ENCODE measurements around the gene CIBAR2.

CIBAR2 gene

DNA sequence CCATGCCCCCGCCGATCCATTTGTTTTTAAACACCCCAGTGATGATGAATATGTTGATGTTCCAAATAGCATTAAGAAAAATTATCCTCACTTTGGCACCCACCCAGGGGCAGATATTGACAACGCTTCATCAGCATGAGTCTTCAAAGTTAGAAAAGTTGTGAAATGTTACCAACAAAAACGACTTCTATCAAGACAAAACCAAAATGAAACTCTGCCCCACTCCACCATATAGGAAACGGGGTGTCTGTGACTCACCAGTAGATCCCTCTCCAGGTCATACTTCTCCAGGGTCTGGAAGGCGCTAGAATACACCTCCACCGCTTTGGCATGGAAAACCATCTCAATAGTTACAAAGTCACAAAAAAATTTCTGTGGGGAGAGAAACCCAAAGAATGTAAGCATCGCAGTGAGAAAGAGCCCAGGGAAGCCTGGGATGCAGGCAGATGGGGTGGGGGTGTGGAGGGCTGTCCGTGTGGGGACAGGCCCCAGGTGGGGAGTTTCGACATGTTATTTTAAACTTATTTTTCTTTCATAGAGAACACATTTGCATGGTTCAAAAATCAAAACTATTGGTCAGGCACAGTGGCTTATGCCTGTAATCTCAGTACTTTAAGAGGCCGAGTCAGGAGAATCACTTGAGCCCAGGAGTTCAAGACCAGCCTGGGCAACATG, 10.2 kb downstream of the CIBAR2 start:
- no peak for DNase-seq

- no peak for DNase-seq
These were observed 12.0 kb downstream of the CIBAR2 start for GRCh38 chr16:85100265-85100664.

DNA sequence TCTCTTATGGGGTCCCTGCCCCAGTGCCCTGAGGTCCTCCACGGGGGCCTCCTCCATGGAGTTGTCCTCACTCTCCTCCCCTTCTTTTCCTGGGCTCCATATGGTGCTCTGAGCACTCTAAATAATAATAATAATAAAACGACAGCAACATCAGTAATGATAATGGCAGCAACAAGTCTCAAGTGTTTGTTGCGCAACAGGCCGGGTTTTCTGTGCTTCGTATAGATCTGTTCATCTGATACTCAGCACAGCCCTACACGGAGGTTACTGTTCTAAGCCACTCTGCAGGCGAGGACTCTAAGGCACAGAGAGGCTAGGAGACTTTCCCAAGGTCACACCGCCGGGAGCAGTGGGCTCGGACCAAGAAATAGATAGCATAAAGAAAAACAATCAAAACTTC, 13.7 kb downstream of the CIBAR2 start:
- DNase-seq, result no peak

- no peak for DNase-seq
These were observed 15.4 kb downstream of the CIBAR2 start for GRCh38 chr16:85096921-85097320.

- DNase-seq, result no peak
These were observed 17.5 kb downstream of the CIBAR2 start for GRCh38 chr16:85094812-85095211.

- DNase-seq, result no peak
These were observed 18.0 kb downstream of the CIBAR2 start for GRCh38 chr16:85094176-85094805.

- no peak for DNase-seq
These were observed 18.6 kb downstream of the CIBAR2 start for GRCh38 chr16:85093705-85094104.

DNA sequence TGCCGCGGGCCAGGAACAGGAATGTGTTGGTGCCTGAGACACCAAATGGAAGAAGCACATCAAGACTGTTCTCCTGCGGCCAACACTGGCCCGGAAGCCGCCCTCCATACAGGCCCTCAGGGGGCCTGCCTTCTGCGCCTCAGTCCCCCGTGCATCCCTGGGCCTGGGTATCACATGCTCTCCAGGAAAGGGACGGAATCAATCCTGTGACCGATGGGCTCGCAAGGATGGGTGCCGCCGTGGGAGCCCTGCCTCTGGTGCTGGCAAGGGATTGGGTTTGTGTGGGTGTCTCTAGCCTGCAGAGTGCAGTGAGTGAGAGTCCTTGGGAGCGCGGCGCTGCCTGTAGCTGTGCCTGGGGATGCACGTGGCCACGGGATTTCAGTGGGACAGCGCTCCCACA, 19.4 kb downstream of the CIBAR2 start:
- DNase-seq, result no peak

DNA sequence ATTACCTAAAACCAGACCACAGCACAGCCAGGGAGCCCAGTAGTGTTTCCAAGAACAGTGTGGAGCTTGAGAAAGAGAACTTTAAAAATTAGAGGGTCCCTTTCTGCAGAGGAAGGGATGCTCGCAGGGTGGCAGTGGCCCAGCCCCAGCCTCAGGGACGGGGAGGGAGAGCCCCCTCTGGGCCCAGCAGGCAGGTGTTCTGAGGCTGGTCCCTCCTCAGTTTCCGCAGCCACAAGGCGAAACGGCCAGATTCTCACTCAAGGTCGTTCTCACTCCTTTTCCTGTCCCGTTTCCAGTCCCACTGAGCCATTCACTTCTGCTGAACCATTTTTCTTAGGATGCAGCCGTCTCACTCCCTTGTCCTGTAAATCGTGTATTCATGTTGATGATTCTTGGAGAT, 20.0 kb downstream of the CIBAR2 start:
- no peak for DNase-seq

- DNase-seq, result no peak
These were observed 20.8 kb downstream of the CIBAR2 start for GRCh38 chr16:85091522-85091910.

DNA sequence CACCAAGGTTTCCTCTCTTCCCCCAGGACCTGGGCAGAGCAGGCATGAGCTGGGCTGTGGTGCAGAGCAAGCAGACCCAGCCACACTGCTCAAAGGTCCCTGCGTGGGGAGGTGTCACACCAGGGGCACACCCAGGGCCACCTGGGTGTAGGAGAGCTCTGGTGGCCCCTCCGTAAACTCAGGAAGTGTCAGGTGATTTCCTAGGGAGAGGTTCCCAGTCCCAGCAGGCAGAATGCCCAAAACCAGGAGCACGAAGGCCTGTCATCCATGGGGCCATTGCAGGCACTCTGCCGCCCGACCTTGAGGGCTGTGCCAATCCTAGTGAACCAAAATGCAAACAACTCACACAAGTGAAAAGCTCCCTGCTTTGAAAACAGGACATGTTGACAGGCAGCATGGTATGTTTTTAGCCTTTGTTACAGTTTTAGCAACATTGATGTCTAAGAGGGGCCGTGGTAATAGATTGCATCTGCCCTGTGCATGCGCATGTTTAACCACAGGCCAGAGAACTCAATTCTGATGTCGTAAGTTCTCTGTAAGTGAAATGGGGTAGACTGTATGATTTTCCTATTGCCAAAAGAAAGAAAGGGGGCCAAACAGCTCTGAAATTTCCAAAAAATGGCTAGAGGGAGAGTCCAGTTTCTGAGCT, 21.3 kb downstream of the CIBAR2 start:
- no peak for DNase-seq

DNA sequence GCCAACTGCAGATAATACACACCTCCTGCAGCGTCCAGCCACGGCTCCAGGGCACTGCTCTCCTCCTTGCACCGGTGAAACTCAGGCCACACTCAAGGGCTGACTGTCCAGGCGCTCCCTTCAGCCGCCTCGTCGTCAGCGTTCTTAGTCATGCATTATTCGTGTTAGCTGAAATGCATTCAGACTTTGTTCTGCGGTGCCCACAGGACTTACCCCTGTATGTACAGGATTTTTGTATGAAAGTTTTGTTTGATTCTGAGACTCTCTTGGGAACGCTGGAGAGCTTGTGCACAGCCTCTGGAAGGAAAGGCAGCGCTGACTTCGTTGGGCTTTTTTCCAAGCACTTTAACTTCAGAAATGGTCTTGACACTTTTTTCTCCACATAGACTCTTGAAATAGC, 22.1 kb downstream of the CIBAR2 start:
- no peak for DNase-seq

- DNase-seq, result no peak
These were observed 22.7 kb downstream of the CIBAR2 start for GRCh38 chr16:85089525-85089924.

DNA sequence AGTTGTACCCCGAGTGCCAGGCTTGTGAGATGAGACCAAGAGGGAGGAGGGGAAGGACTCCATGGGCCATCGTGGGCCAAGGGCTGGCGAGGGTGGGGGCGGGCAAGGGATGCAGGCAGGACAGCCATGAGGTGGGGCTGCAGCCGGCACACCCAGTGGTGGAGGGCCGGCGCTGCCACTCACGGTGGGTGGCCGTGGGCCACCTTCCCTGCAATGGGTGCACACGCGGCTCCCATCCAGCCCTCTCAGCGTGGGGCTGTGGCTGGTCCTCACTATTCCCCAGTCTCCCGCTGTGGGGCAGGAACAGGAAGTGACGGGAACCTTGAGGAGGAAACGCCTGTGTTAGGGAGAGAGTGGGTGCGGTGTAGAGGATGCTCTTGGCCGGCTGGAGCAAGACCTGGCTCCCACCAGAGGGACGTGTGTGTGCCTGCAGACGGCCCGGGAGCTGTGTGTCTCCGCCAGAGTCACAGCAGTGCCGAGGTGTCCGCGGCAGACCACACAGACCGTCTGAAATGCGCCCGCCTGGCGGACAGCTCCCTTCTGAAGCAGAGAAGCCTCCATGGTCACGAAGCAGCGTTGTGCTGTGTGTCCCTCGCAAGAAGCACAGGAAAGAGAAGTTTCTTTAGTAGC, 23.6 kb downstream of the CIBAR2 start:
- no peak for DNase-seq

GRCh38 chr16:85087899-85088569, 24.2 kb downstream of the CIBAR2 start:
- DNase-seq, result no peak

- no peak for DNase-seq
These were observed 25.7 kb downstream of the CIBAR2 start for GRCh38 chr16:85086347-85087291.

DNA sequence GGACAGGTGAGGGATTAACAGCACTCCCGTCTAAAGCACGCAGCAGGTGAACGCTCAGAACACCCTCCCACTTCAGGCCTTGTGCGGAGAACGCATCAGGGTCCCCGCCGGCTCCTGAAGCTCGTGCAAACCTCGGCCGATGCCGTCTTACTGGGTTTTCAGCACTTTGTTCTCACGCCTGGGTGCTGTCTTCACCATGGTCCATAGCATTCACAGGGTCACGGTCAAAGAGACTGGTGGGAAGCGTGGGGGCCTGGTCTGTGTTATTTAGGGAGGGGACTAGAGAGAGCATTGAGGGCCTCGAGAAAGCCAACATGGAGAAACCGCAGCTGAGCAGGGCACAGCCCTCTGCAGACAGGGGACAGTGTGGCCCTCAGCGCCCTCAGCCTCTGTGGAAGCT, 26.6 kb downstream of the CIBAR2 start:
- DNase-seq, result no peak

DNA sequence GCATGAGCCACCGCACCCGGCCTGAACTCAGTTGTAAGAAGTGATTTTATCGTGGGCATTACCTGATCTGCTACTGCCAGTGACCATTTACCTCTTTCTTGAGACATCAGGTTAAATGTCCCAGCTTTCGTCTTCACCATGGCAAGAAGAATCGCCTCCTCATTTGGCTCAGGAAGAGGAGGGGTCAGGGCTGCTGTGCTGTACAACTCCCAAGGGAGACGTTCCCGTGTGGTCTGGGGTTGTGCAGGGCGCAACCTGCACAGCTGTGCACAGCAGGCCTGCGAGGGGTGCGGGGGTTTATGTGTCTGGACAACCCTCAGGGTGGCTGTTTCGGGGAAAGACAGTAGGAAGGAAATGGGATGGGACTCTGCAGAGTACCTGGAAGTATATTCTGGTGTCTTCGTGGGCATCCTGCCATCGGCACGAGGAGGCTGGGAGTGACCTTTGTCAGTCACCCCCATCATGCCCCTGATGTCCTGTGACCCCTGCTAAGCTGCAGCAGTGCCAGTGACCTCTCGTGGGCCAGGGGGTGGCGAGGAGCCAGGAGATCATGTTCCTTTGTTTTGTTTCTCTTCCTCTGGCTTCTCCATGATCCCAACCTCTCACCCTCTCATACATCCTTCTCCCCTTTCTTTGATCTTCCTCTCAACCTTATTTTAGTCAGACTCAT, 27.3 kb downstream of the CIBAR2 start:
- no peak for DNase-seq

DNA sequence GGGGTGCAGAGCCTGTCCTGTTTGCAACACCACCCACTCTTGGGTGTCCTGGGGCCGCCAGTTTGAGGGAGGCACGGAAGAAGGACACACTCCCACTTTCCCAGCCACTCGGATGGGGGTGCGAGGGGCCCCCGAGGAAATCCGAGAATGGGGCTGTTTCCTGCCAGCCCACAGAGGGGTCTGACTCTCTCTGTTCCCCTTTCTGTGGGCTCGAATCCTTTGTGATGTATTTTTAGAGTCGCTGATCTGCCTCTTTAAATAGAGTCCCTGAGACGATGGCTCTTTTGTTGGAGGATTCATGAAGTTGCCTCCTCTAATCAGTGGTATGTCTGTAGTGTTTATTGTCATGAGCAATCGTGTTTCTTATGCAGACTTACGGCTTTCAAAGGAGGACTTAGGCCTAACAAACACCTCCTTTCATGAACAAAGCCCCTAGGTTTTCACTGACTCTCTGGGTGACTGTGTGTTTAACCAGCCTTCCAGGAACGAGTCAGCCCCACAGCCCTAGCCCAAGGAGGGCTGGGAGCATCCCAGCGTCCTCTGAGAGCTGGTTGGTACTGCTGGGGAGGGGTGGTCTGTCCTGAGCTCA, 29.1 kb downstream of the CIBAR2 start:
- no peak for DNase-seq

- no peak for DNase-seq
These were observed 29.9 kb downstream of the CIBAR2 start for GRCh38 chr16:85082173-85083050.
